Epithelial cell of prostate (primary cell): Measurements from ENCODE around the gene EXD3.
"Not testable (repeated sequence)": the region's sequence is repeated elsewhere in the genome, so short reads cannot be mapped to it uniquely, and the experiment has no call there.

Experiments
- DNase-seq: peaks from one replicate; pipeline ENCODE4 v3.0.0-alpha.2; 2011; ENCODE audit warnings: low read depth, low spot score
- H3K27ac ChIP-seq: fragments of 450-650 bp; 2 replicates; pipeline ENCODE4 v1.5.1; 2017; ENCODE audit warnings: mild to moderate bottlenecking

The EXD3 gene

GRCh38 chr9:137270929-137271695 lies 151.8 kb downstream of the EXD3 start:
- DNase-seq: no peak
- no peak overlapping the region for H3K27ac ChIP-seq

- no peak for DNase-seq
- no peak overlapping the region for H3K27ac ChIP-seq
Observed at GRCh38 chr9:137269231-137269772, 153.7 kb downstream of the EXD3 start.

GRCh38 chr9:137268538-137269201 lies 154.3 kb downstream of the EXD3 start:
- no peak for DNase-seq
- H3K27ac ChIP-seq: no peak overlapping the region

GRCh38 chr9:137267933-137268355 lies 155.0 kb downstream of the EXD3 start:
- H3K27ac ChIP-seq: no peak overlapping the region
- no peak for DNase-seq

GRCh38 chr9:137266585-137267453 lies 156.1 kb downstream of the EXD3 start:
- no peak for DNase-seq

GRCh38 chr9:137266162-137266527 lies 156.8 kb downstream of the EXD3 start:
- no peak overlapping the region for H3K27ac ChIP-seq
- DNase-seq: no peak

More at GRCh38 chr9:137266585-137267453, 156.1 kb downstream of the EXD3 start:
- H3K27ac ChIP-seq: no peak overlapping the region

GRCh38 chr9:137265496-137266161 lies 157.3 kb downstream of the EXD3 start:
- no peak overlapping the region for H3K27ac ChIP-seq
- DNase-seq: no peak

GRCh38 chr9:137264067-137264466 lies 158.9 kb downstream of the EXD3 start:
- no peak for DNase-seq
- H3K27ac ChIP-seq: no peak overlapping the region

GRCh38 chr9:137263506-137263905 lies 159.5 kb downstream of the EXD3 start:
- H3K27ac ChIP-seq: no peak overlapping the region
- no peak for DNase-seq

- no peak for DNase-seq
Observed at GRCh38 chr9:137262909-137263285, 160.1 kb downstream of the EXD3 start.

GRCh38 chr9:137262173-137262908 lies 160.6 kb downstream of the EXD3 start:
- DNase-seq, H3K27ac ChIP-seq: not testable (repeated sequence)

More at GRCh38 chr9:137262909-137263285, 160.1 kb downstream of the EXD3 start:
- no peak overlapping the region for H3K27ac ChIP-seq
